Lower leg skin (tissue), 4 donors: ENCODE measurements around the gene C1orf21. TPM values are rescaled to one million over a fixed set of nuclear protein-coding genes. Genes with fewer than 3 reads are reported as not detected.

Experiments
- DNase-seq, 2 donors: peaks; one replicate each; pipeline ENCODE4 v3.0.0-alpha.2; 2019; ENCODE audit warnings: low spot score in 2 of 2
- H3K4me3 ChIP-seq: fragments of 200-600 bp; sonication (generic); 2 replicates; pipeline ENCODE4 v1.5.1; 2017; ENCODE audit warnings: mild to moderate bottlenecking, low read depth; ENCODE audit not compliant: poor library complexity, severe bottlenecking
- POLR2A ChIP-seq, 2 donors: fragments of 450-650 bp; IDR thresholded peaks; one replicate each; pipeline ENCODE4 v1.6.1; 2016 to 2017; ENCODE audit warnings: antibody characterized with exemption in 2 of 2, mild to moderate bottlenecking in 1 of 2, moderate library complexity in 1 of 2
- WGBS, 2 donors: methylation state at CpG; one replicate each; pipeline ENCODE4 v1.1.5; 2018; 5-methylcytosine and 5-hydroxymethylcytosine counted together
- intact Hi-C: fragments of 100-400 bp; cut with DNase I; formaldehyde crosslinking; loops from one replicate; pipeline ENCODE4 v1.15.0; 2023; ENCODE audit warnings: low total_unique reads
- total RNA-seq, 4 donors: library from RNA; depleted of rRNA; stranded (reverse); fragments of >200 nt; gene quantifications; one replicate each; pipeline ENCODE4 v1.1.0, GENCODE V29; 2016
- TF ChIP-seq, protein P1 (sequence below), 3 donors: fragments of 450-650 bp; IDR thresholded peaks; one replicate each; pipeline ENCODE4 v1.5.1; 2016; ENCODE audit warnings: antibody characterized with exemption in 3 of 3, mild to moderate bottlenecking in 3 of 3, moderate library complexity in 2 of 3

Gene C1orf21
- total RNA-seq, 4 donors from 2014 or later = 37.6 to 79.4 (median 56.2) TPM

- no peak for DNase-seq
- 74 to 90% methylated on average over 11 of the region's 11 CpGs for WGBS, 2 donors
- no peak overlapping the region for H3K4me3 ChIP-seq
- intact Hi-C loops = no loop called here
- TF ChIP-seq POLR2A (IDR thresholded peaks at IDR 0.05) = no peak
- TF ChIP-seq, protein P1, sequence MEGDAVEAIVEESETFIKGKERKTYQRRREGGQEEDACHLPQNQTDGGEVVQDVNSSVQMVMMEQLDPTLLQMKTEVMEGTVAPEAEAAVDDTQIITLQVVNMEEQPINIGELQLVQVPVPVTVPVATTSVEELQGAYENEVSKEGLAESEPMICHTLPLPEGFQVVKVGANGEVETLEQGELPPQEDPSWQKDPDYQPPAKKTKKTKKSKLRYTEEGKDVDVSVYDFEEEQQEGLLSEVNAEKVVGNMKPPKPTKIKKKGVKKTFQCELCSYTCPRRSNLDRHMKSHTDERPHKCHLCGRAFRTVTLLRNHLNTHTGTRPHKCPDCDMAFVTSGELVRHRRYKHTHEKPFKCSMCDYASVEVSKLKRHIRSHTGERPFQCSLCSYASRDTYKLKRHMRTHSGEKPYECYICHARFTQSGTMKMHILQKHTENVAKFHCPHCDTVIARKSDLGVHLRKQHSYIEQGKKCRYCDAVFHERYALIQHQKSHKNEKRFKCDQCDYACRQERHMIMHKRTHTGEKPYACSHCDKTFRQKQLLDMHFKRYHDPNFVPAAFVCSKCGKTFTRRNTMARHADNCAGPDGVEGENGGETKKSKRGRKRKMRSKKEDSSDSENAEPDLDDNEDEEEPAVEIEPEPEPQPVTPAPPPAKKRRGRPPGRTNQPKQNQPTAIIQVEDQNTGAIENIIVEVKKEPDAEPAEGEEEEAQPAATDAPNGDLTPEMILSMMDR (IDR thresholded peaks at IDR 0.05) = no peak
Measured at GRCh38 chr1:184366997-184367396, 19.8 kb upstream of the C1orf21 start.

- intact Hi-C loops = no loop called here
- TF ChIP-seq, protein P1 (IDR thresholded peaks at IDR 0.05) = no peak
- no peak for TF ChIP-seq POLR2A (IDR thresholded peaks at IDR 0.05)
- 78 to 81% methylated on average over 1 of the region's 1 CpG for WGBS, 2 donors
- no peak overlapping the region for H3K4me3 ChIP-seq
- DNase-seq = no peak
Measured at GRCh38 chr1:184367427-184368038, 19.3 kb upstream of the C1orf21 start.

GRCh38 chr1:184368354-184368753 lies 18.5 kb upstream of the C1orf21 start:
- intact Hi-C loops = no loop called here
- no peak for DNase-seq
- no peak for TF ChIP-seq POLR2A (IDR thresholded peaks at IDR 0.05)
- 77 to 79% methylated on average over 2 of the region's 2 CpGs for WGBS, 2 donors
- no peak overlapping the region for H3K4me3 ChIP-seq

GRCh38 chr1:184370850-184371249 lies 16.0 kb upstream of the C1orf21 start:
- H3K4me3 ChIP-seq = no peak overlapping the region
- TF ChIP-seq POLR2A (IDR thresholded peaks at IDR 0.05) = no peak
- TF ChIP-seq, protein P1 (IDR thresholded peaks at IDR 0.05) = no peak
- WGBS, 2 donors = 75 to 83% methylated on average over 4 of the region's 4 CpGs
- intact Hi-C loops = no loop called here
- DNase-seq = no peak

- 75 to 82% methylated on average over 4 of the region's 4 CpGs for WGBS, 2 donors
- intact Hi-C loops = no loop called here
- no peak for TF ChIP-seq POLR2A (IDR thresholded peaks at IDR 0.05)
- TF ChIP-seq, protein P1 (IDR thresholded peaks at IDR 0.05) = no peak
- H3K4me3 ChIP-seq = no peak overlapping the region
- no peak for DNase-seq
Measured at GRCh38 chr1:184373155-184373554, 13.7 kb upstream of the C1orf21 start.

DNA sequence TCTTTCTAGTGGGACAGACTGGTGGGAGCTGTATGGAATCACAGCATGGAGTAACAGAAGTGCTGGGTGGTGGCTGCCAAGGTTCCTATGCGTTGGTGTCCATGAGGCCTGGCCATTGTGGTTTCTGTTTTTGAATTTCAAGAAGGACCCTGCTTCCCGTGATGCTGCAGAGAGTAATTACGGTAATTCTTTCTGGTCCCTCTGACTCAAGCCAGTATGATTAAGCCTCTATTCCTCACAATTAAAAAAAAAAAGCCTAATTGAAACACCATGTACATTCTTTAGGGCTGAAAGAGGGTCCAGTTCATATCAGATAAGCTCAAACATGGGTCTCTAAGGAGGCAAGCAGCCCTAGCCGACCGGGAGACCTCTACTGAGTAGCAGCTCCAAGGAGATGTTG lies 10.5 kb upstream of the C1orf21 start:
- DNase-seq = no peak
- H3K4me3 ChIP-seq = no peak overlapping the region
- 93 to 94% methylated on average over 5 of the region's 5 CpGs for WGBS, 2 donors
- intact Hi-C loops = no loop called here
- TF ChIP-seq, protein P1 (IDR thresholded peaks at IDR 0.05) = no peak
- no peak for TF ChIP-seq POLR2A (IDR thresholded peaks at IDR 0.05)
